Limb (tissue), 2 donors: ENCODE measurements around the gene IFI16.
"Not testable (repeated sequence)": the region's sequence is repeated elsewhere in the genome, so short reads cannot be mapped to it uniquely, and the experiment has no call there.

ENCODE experiments used
- DNase-seq, 2 donors: peaks; one replicate each; pipeline ENCODE4 v3.0.0-alpha.2; 2016; ENCODE audit errors: extremely low spot score in 2 of 2

IFI16 gene

DNA sequence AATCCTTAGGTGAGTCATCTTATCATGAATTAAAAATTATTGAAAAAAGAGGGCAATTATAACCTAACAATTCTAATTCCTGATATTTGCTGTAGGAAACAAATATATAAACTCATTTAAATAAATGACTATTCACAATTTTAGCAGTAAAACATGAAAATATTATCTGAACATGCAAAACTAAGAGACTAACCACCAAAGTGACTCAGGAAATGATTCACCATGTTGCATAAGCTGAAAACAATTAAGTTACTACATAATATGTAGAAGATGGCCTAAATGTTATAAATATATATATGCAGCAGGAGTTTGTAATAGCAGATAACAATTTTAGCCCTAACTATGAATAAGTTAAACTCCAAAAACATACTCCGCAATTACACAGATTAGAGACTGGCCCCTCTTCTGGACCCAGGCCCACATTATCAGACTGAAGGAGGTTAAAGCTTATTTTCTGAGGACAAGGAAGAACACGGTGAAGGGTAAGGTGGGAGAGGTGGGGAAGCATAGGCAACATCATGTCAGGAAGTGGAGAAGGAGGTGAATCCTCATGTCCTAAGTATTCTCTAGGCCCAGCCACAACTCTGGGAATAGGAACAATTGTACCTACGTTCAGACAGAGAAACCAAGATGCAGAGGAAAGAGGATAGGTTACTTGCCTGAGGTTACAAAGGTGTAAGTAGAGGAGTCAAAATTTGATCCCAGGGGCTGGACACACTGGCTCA lies 82.5 kb downstream of the IFI16 start:
- DNase-seq: no peak

DNA sequence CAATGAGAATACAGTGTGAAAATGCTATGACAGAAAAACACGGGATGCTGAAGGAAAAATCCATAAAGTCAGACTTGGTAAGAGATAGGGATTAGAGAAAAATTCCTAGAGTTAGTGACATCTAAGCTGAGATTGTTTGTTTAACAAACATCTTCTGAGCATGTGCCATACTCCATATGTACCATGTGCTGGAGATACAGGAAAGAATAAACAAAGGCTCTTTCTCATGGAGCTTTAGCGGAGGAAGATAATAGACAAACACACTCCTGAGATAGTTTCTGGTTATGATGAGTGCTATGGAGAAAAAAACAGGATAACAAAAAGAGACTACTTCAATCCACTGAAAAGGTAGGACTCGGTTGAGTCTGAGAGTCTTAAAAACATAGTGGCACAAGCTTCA lies 88.9 kb downstream of the IFI16 start:
- no peak for DNase-seq

DNA sequence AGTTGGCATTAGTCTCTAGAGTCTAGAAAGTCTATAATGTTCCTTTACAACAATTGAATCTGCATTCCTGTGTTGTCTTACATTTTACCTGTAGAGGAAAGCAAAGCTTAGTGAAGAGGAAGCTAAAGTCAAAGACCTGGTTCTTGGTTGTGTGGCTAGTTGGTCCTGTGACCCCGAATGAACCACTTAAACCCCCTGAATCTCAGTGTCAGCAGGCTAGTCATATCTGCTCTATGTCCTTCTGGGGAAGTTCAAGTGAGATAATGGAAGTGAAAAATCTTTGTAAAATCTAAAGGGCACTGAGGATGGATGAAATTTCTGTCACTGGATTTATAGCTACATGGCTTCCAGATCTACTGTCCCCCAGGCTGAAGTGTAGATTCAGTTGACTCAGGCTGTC lies 90.9 kb downstream of the IFI16 start:
- no peak for DNase-seq

DNA sequence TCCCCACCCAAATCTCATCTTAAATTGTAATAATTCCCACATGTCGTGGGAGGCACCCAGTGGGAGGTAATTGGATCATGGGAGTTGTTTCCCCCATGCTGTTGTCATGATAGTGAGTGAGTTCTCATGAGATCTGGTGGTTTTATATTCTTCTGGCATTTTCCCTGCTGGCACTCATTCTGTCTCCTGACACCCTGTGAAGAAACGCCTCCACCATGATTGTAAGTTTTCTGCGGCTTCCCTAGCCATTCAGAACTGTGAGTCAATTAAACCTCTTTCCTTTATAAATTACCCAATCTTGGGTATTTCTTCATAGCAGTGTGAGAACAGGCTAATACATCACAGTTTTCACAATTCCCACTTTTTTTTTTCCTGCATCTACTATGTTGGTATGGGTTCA lies 93.3 kb downstream of the IFI16 start:
- not testable (repeated sequence) for DNase-seq
